SK-N-SH (cell line): ENCODE data around the gene BTBD18. TPM values are rescaled to one million over a fixed set of nuclear protein-coding genes. Genes with fewer than 3 reads are reported as not detected.

Experiments
- CTCF ChIA-PET: fragments of 300-600, 350-600 bp; formaldehyde crosslinking; extraction: SDS; loops from one replicate; lab custom pipeline; 2021; lab: Yijun Ruan, JAX
- POLR2A ChIA-PET: fragments of 350-600 bp; sonication (Branson Sonifier 250); formaldehyde crosslinking; extraction: SDS; loops from one replicate; lab custom pipeline; 2020; ENCODE audit warnings: antibody characterized with exemption, inconsistent platforms; lab: Yijun Ruan, JAX
- DNase-seq: peaks from one replicate; pipeline ENCODE4 v3.0.0; 2012
- H2AFZ ChIP-seq: fragments of 200-600 bp; sonication (generic); 2 replicates; pipeline ENCODE4 v1.8.1; 2016; ENCODE audit warnings: antibody characterized with exemption, mild to moderate bottlenecking, low read depth
- H3F3A ChIP-seq: fragments of 200-600 bp; sonication (generic); replicated peaks from 2 replicates; pipeline ENCODE3; 2016; ENCODE audit warnings: antibody characterized with exemption, mild to moderate bottlenecking; ENCODE audit not compliant: insufficient read depth
- H3K27ac ChIP-seq, 2 experiments: fragments of 200-500 bp in 1 of 2; fragments of 200-600 bp in 1 of 2; sonication (Bioruptor generic) in 1 of 2; sonication (generic), shearing (Covaris generic) in 1 of 2; 2 replicates each; pipeline versions ENCODE4 v1.5.1 to v1.6.1; 2014 to 2016; ENCODE audit warnings: low read depth in 2 of 2, inconsistent platforms in 1 of 2, low read length in 1 of 2, mild to moderate bottlenecking in 1 of 2, mixed read lengths in 1 of 2
- H3K27me3 ChIP-seq: fragments of 200-600 bp; sonication (generic), shearing (Covaris generic); 2 replicates; pipeline ENCODE4 v1.6.1; 2016; ENCODE audit warnings: mixed run types; ENCODE audit not compliant: insufficient read depth
- H3K36me3 ChIP-seq, 2 experiments: fragments of 200-500 bp in 1 of 2; fragments of 200-600 bp in 1 of 2; sonication (Bioruptor generic) in 1 of 2; sonication (generic) in 1 of 2; replicated peaks in 1 of 2; 2 replicates each; pipeline versions ENCODE3 to v1.5.1; 2014 to 2016; ENCODE audit warnings: low read length in 1 of 2, mild to moderate bottlenecking in 1 of 2; ENCODE audit not compliant: insufficient read depth in 2 of 2, control insufficient read depth in 1 of 2
- H3K4me1 ChIP-seq, 2 experiments: fragments of 200-500 bp in 1 of 2; fragments of 200-600 bp in 1 of 2; sonication (Bioruptor generic) in 1 of 2; sonication (generic), shearing (Covaris generic) in 1 of 2; 2 replicates each; pipeline versions ENCODE4 v1.5.1 to v1.6.1; 2014 to 2016; ENCODE audit warnings: low read depth in 1 of 2, low read length in 1 of 2, mixed run types in 1 of 2; ENCODE audit not compliant: insufficient read depth in 2 of 2, control insufficient read depth in 1 of 2
- H3K4me2 ChIP-seq: fragments of 200-600 bp; sonication (generic), shearing (Covaris generic); 2 replicates; pipeline ENCODE4 v1.6.1; 2017; ENCODE audit warnings: mixed run types
- H3K4me3 ChIP-seq, 2 experiments: fragments of 200-500 bp in 1 of 2; fragments of 200-600 bp in 1 of 2; sonication (Bioruptor generic) in 1 of 2; sonication (generic), shearing (Covaris generic) in 1 of 2; 2 replicates each; pipeline versions ENCODE4 v1.5.1 to v1.8.1; 2014 to 2016; ENCODE audit warnings: low read depth in 2 of 2, inconsistent platforms in 1 of 2, low read length in 1 of 2, mild to moderate bottlenecking in 1 of 2, mixed read lengths in 1 of 2, moderate library complexity in 1 of 2
- H3K79me2 ChIP-seq: fragments of 200-600 bp; sonication (generic); 2 replicates; pipeline ENCODE4 v1.8.1; 2017; ENCODE audit warnings: mild to moderate bottlenecking; ENCODE audit not compliant: insufficient read depth
- H3K9ac ChIP-seq: fragments of 200-600 bp; sonication (generic); 2 replicates; pipeline ENCODE4 v1.6.1; 2017; ENCODE audit warnings: mixed run types
- H3K9me2 ChIP-seq: fragments of 200-600 bp; sonication (generic); 2 replicates; pipeline ENCODE4 v1.6.1; 2017; ENCODE audit warnings: mixed run types
- H3K9me3 ChIP-seq: fragments of 200-600 bp; sonication (generic); 2 replicates; pipeline ENCODE4 v1.6.1; 2017; ENCODE audit warnings: mixed run types, mild to moderate bottlenecking, moderate library complexity
- H4K20me1 ChIP-seq: fragments of 200-600 bp; sonication (generic); 2 replicates; pipeline ENCODE4 v1.6.1; 2017; ENCODE audit warnings: mild to moderate bottlenecking, mixed run types; ENCODE audit not compliant: insufficient read depth
- ELF1 ChIP-seq: IDR thresholded peaks from 2 replicates; pipeline ENCODE4 v1.4.0; 2012
- RCOR1 ChIP-seq: fragments of 150-350 bp; IDR thresholded peaks from 2 replicates; pipeline ENCODE4 v1.6.1; 2017; ENCODE audit warnings: antibody characterized with exemption, low read length
- WGBS: methylation state at CpG from one replicate; pipeline ENCODE4 v1.1.6; 2017; ENCODE audit warnings: low lambda C conversion rate; 5-methylcytosine and 5-hydroxymethylcytosine counted together
- polyA plus RNA-seq, 3 experiments: library from polyadenylated mRNA; depleted of rRNA; stranded (reverse); fragments of >200 nt; gene quantifications; 2 replicates each; pipeline ENCODE4 v1.2.3, GENCODE V29; 2012
- small RNA-seq, 7 experiments: library from RNA; depleted of rRNA; stranded (forward); fragments of <200 nt; gene quantifications; one replicate each; pipeline ENCODE3, GENCODE V24; 2012

Gene BTBD18
- polyA plus RNA-seq, 1 of the 3 experiments (the other 2 are of a cell fraction): not detected

GRCh38 chr11:57698843-57699365 lies 52.7 kb downstream of the BTBD18 start:
- no peak for DNase-seq
- TF ChIP-seq RCOR1: no peak
- TF ChIP-seq ELF1: no peak
- CTCF ChIA-PET: no interaction called here
- Histone ChIP-seq H3K36me3 (peaks cover 66 to 67% of the 10 kb centered on the region in 2 experiments), H3F3A (peaks cover 28% of the 10 kb centered on the region), H3K9ac (no peak overlapping the region), H3K4me1 (peaks cover 0 to 2% of the 10 kb centered on the region in 2 experiments; a peak in 1 of 4 replicates), H3K4me3 (no peak overlapping the region), H3K4me2 (no peak overlapping the region), H2AFZ (no peak overlapping the region), H3K79me2 (peaks cover 12% of the 10 kb centered on the region; the same call in 1 of the 2 replicates), H4K20me1 (no peaks in the 10 kb centered on the region), H3K27me3 (no peaks in the 10 kb centered on the region), H3K9me2 (no peaks in the 10 kb centered on the region), H3K27ac (no peak overlapping the region), H3K9me3 (no peaks in the 10 kb centered on the region)
- POLR2A ChIA-PET: interaction anchor here (0.7 kb wide), 1 partner anchor 8 kb away, joined by 3 read pairs; no protein-coding TSS in a partner anchor
- WGBS: 93% methylated on average over 13 of the region's 18 CpGs

Small RNAs within 50 kb of the gene (small RNA-seq; reads per million reads assigned to genes)
- gene AP001931.1 (0 to 0.21 (median 0) reads per million in 7 experiments), gene TMX2-CTNND1 (0 reads per million in 7 experiments)

Other genes starting within 250 kb of the BTBD18 start
- gene SLC43A1, start 236.1 kb downstream of the BTBD18 start, polyA plus RNA-seq (2012; rRNA removed): 3.7 and 4.4 TPM in 2 replicates
- 179 and 189 TPM in 2 replicates for gene TIMM10, start 221.1 kb downstream of the BTBD18 start, polyA plus RNA-seq (2012; rRNA removed)
- not detected in 2 replicates for gene SMTNL1, start 214.2 kb downstream of the BTBD18 start, polyA plus RNA-seq (2012; rRNA removed)
- gene UBE2L6, start 184.1 kb downstream of the BTBD18 start, polyA plus RNA-seq (2012; rRNA removed): 65.9 and 77.0 TPM in 2 replicates
- 1.9 and 4.5 TPM in 2 replicates for gene SERPING1, start 154.1 kb downstream of the BTBD18 start, polyA plus RNA-seq (2012; rRNA removed)
- 2.3 and 2.4 TPM in 2 replicates for gene YPEL4, start 101.9 kb downstream of the BTBD18 start, polyA plus RNA-seq (2012; rRNA removed)
- gene CLP1, start 94.1 kb downstream of the BTBD18 start, polyA plus RNA-seq (2012; rRNA removed): 18.1 and 25.8 TPM in 2 replicates
- 46.6 and 54.8 TPM in 2 replicates for gene ZDHHC5, start 83.7 kb downstream of the BTBD18 start, polyA plus RNA-seq (2012; rRNA removed)
- gene MED19, start 39.6 kb downstream of the BTBD18 start, polyA plus RNA-seq (2012; rRNA removed): 35.2 and 38.7 TPM in 2 replicates
- 88.6 and 94.6 TPM in 2 replicates for gene TMX2, start 39.2 kb downstream of the BTBD18 start, polyA plus RNA-seq (2012; rRNA removed)
- 291 and 333 TPM in 2 replicates for gene SELENOH, start 10.3 kb downstream of the BTBD18 start, polyA plus RNA-seq (2012; rRNA removed)
- gene CTNND1, start 10.0 kb upstream of the BTBD18 start, polyA plus RNA-seq (2012; rRNA removed): 39.4 and 49.4 TPM in 2 replicates